HCT116 (cell line): ENCODE data around the gene NT5DC2. TPM values are rescaled to one million over a fixed set of nuclear protein-coding genes. Genes with fewer than 3 reads are reported as not detected.

Experiments
- ATAC-seq: fragments of 200-7000 bp; cut with Tn5 transposase; 2 replicates; pipeline ENCODE4 v1.9.1; 2020; ENCODE audit warnings: mild to moderate bottlenecking, moderate library complexity
- BruUV-seq: library from RNA; stranded (reverse); fragments of 400-500 nt; replicated peaks from 2 replicates; lab custom pipeline; 2021; lab: Mats Ljungman, UMichigan
- CTCF ChIA-PET: fragments of 300-600 bp; sonication (Branson Sonifier 250); formaldehyde crosslinking; loops from one replicate; lab custom pipeline; 2021; ENCODE audit warnings: antibody characterized with exemption; lab: Charles Lee
- POLR2A ChIA-PET: fragments of 300-600, 350-600 bp; sonication (Branson Sonifier 250); formaldehyde crosslinking; loops from one replicate; lab custom pipeline; 2021; ENCODE audit warnings: antibody characterized with exemption; lab: Charles Lee
- RAD21 ChIA-PET, 2 experiments: fragments of 300-600 bp; sonication (Branson Sonifier 250); formaldehyde crosslinking; loops; one replicate each; lab custom pipeline; 2023; ENCODE audit warnings: low total read pairs in 2 of 2; ENCODE audit not compliant: uncharacterized antibody in 2 of 2, unreplicated experiment in 2 of 2, low non-redundant PET in 1 of 2; lab: Charles Lee
- DNase-seq: peaks from one replicate; pipeline ENCODE4 v3.0.0-alpha.2; 2010; ENCODE audit warnings: low read depth, low spot score
- H2AFZ ChIP-seq: fragments of 200-600 bp; shearing (Covaris generic), sonication (generic); 2 replicates; pipeline ENCODE4 v1.6.1; 2017; ENCODE audit warnings: low read depth, mixed run types, mixed read lengths, antibody characterized with exemption, low read length; ENCODE audit not compliant: poor library complexity, severe bottlenecking
- H3K27ac ChIP-seq: 2 replicates; pipeline ENCODE4 v1.5.1; 2012; ENCODE audit warnings: low read depth, low read length
- H3K27me3 ChIP-seq: fragments of 200-600 bp; sonication (generic); 2 replicates; pipeline ENCODE4 v1.6.1; 2016; ENCODE audit warnings: mixed run types, low read length, mixed read lengths; ENCODE audit not compliant: insufficient read depth
- H3K36me3 ChIP-seq, 2 experiments: fragments of 200-500 bp in 1 of 2; fragments of 200-600 bp in 1 of 2; sonication (Bioruptor generic) in 1 of 2; sonication (generic) in 1 of 2; 2 replicates each; pipeline versions ENCODE4 v1.5.1 to v1.6.1; 2014 to 2016; ENCODE audit warnings: low read length in 2 of 2, inconsistent platforms in 1 of 2, mixed read lengths in 1 of 2, mixed run types in 1 of 2; ENCODE audit not compliant: insufficient read depth in 2 of 2, control insufficient read depth in 1 of 2
- H3K4me1 ChIP-seq, 2 experiments: fragments of 200-600 bp in 1 of 2; sonication (generic) in 1 of 2; 2 replicates each; pipeline versions ENCODE4 v1.5.1 to v1.6.1; 2012 to 2017; ENCODE audit warnings: low read length in 2 of 2, inconsistent platforms in 1 of 2, mild to moderate bottlenecking in 1 of 2, mixed read lengths in 1 of 2, mixed run types in 1 of 2, moderate library complexity in 1 of 2; ENCODE audit not compliant: insufficient read depth in 2 of 2, control insufficient read depth in 1 of 2
- H3K4me2 ChIP-seq: fragments of 200-600 bp; sonication (generic); 2 replicates; pipeline ENCODE4 v1.6.1; 2017; ENCODE audit warnings: mixed run types, low read length, mixed read lengths
- H3K4me3 ChIP-seq, 2 experiments: fragments of 200-600 bp in 1 of 2; sonication (generic) in 1 of 2; replicated peaks in 1 of 2; 2 replicates each; pipeline ENCODE4 v1.5.1; 2011 to 2016; ENCODE audit warnings: low read length in 2 of 2, control low read depth in 1 of 2, low read depth in 1 of 2, mild to moderate bottlenecking in 1 of 2, mixed read lengths in 1 of 2, mixed run types in 1 of 2
- H3K79me2 ChIP-seq: fragments of 200-600 bp; sonication (generic); 2 replicates; pipeline ENCODE4 v1.6.1; 2017; ENCODE audit warnings: mild to moderate bottlenecking, mixed run types, low read length, moderate library complexity, mixed read lengths; ENCODE audit not compliant: insufficient read depth
- H3K9ac ChIP-seq: fragments of 200-600 bp; sonication (generic); 2 replicates; pipeline ENCODE4 v1.6.1; 2016; ENCODE audit warnings: low read length, mixed read lengths
- H3K9me2 ChIP-seq: fragments of 200-600 bp; sonication (generic), shearing (Covaris generic); 2 replicates; pipeline ENCODE4 v1.6.1; 2017; ENCODE audit warnings: mixed run types, mild to moderate bottlenecking, moderate library complexity; ENCODE audit not compliant: insufficient read depth
- H3K9me3 ChIP-seq, 2 experiments: fragments of 200-500 bp in 1 of 2; fragments of 200-600 bp in 1 of 2; sonication (Bioruptor generic) in 1 of 2; sonication (generic) in 1 of 2; 2 replicates each; pipeline ENCODE4 v1.6.1; 2014 to 2017; ENCODE audit warnings: low read length in 2 of 2, mixed read lengths in 2 of 2, inconsistent platforms in 1 of 2, low read depth in 1 of 2, mild to moderate bottlenecking in 1 of 2, mixed run types in 1 of 2, moderate library complexity in 1 of 2; ENCODE audit not compliant: control insufficient read depth in 1 of 2, insufficient read depth in 1 of 2
- H4K20me1 ChIP-seq: fragments of 200-600 bp; sonication (generic), shearing (Covaris generic); 2 replicates; pipeline ENCODE4 v1.6.1; 2017; ENCODE audit warnings: mixed run types, mild to moderate bottlenecking, moderate library complexity; ENCODE audit not compliant: insufficient read depth
- ATF3 ChIP-seq: IDR thresholded peaks from 2 replicates; pipeline ENCODE4 v1.6.1; 2012
- CBX3 ChIP-seq: IDR thresholded peaks from 2 replicates; pipeline ENCODE4 v1.6.1; 2012; ENCODE audit warnings: low read depth
- CEBPB ChIP-seq: IDR thresholded peaks from 2 replicates; pipeline ENCODE4 v1.6.1; 2012; ENCODE audit warnings: low read depth
- EGR1 ChIP-seq: IDR thresholded peaks from 2 replicates; pipeline ENCODE4 v1.6.1; 2012; ENCODE audit warnings: low read depth
- ELF1 ChIP-seq: IDR thresholded peaks from 2 replicates; pipeline ENCODE4 v1.6.1; 2012; ENCODE audit warnings: low read depth, borderline replicate concordance
- EZH2 ChIP-seq: fragments of 200-600 bp; sonication (generic); IDR thresholded peaks from 2 replicates; pipeline ENCODE4 v1.6.1; 2017; ENCODE audit warnings: antibody characterized with exemption, mixed run types
- EZH2phosphoT487 ChIP-seq: fragments of 200-600 bp; IDR thresholded peaks from 2 replicates; pipeline ENCODE4 v1.6.1; 2018; ENCODE audit warnings: antibody characterized with exemption, borderline replicate concordance
- JUND ChIP-seq: IDR thresholded peaks from 2 replicates; pipeline ENCODE4 v1.6.1; 2012
- POLR2AphosphoS5 ChIP-seq: IDR thresholded peaks from 2 replicates; pipeline ENCODE4 v1.6.1; 2011; ENCODE audit warnings: mild to moderate bottlenecking, low read depth, low read length, moderate library complexity
- RAD21 ChIP-seq: IDR thresholded peaks from 2 replicates; pipeline ENCODE4 v1.6.1; 2012; ENCODE audit warnings: low read depth, mild to moderate bottlenecking
- SIN3A ChIP-seq: IDR thresholded peaks from 2 replicates; pipeline ENCODE4 v1.6.1; 2012; ENCODE audit warnings: low read depth
- SP1 ChIP-seq: IDR thresholded peaks from 2 replicates; pipeline ENCODE4 v1.6.1; 2012; ENCODE audit warnings: low read depth
- SRF ChIP-seq: IDR thresholded peaks from 2 replicates; pipeline ENCODE4 v1.6.1; 2012; ENCODE audit warnings: low read depth
- TCF7L2 ChIP-seq: IDR thresholded peaks from 2 replicates; pipeline ENCODE4 v1.7.0; 2011; ENCODE audit warnings: borderline replicate concordance, inconsistent platforms; ENCODE audit not compliant: insufficient read depth, insufficient read length; ENCODE audit errors: extremely low read depth
- YY1 ChIP-seq: IDR thresholded peaks from 2 replicates; pipeline ENCODE4 v1.6.1; 2011; ENCODE audit warnings: low read length, low read depth, moderate library complexity, mild to moderate bottlenecking; ENCODE audit not compliant: insufficient replicate concordance; ENCODE audit errors: extremely low read depth
- ZFX ChIP-seq: fragments of 450-650 bp; IDR thresholded peaks from 2 replicates; pipeline ENCODE4 v1.6.1; 2017
- intact Hi-C: fragments of 100-400 bp; cut with micrococcal nuclease; formaldehyde crosslinking; loops from 2 replicates; pipeline ENCODE4 v1.10.0; 2022
- total RNA-seq: library from RNA; stranded (reverse); gene quantifications from one replicate; pipeline ENCODE4 v1.2.1, GENCODE V29; 2021; ENCODE audit not compliant: unreplicated experiment

The NT5DC2 gene
- total RNA-seq, 1 experiment from 2014 or later = 125 TPM

GRCh38 chr3:52539010-52539653 lies 5.5 kb upstream of the NT5DC2 start:
- no peaks in the 10 kb centered on the region for H3K9me3 ChIP-seq
- H3K9me2 ChIP-seq = no peaks in the 10 kb centered on the region
- no peak overlapping the region for H3K27ac ChIP-seq
- peaks cover 0 to 7% of the 10 kb centered on the region in 2 experiments; a peak in 1 of 4 replicates for H3K36me3 ChIP-seq
- no peak overlapping the region for H3K4me2 ChIP-seq
- ATAC-seq (no peak), DNase-seq (no peak)
- H3K4me3 ChIP-seq = no peak overlapping the region
- POLR2A ChIA-PET = interaction anchor here (0.7 kb wide), 1 partner anchor 328 kb away, joined by 3 read pairs; no protein-coding TSS in a partner anchor
- intact Hi-C loops = no loop called here
- no peak overlapping the region for H3K9ac ChIP-seq
- no peaks in the 10 kb centered on the region for H4K20me1 ChIP-seq
- BruUV-seq = no TSS peak
- RAD21 ChIA-PET = no interaction called here
- peaks cover 55% of the 10 kb centered on the region for H3K79me2 ChIP-seq
- peaks cover 7 to 21% of the 10 kb centered on the region in 2 experiments; a peak in 3 of 4 replicates for H3K4me1 ChIP-seq
- no peak overlapping the region for H2AFZ ChIP-seq
- TF ChIP-seq EZH2 = no peak
- no peak for TF ChIP-seq EGR1
- TF ChIP-seq ATF3 = no peak
- no peak for TF ChIP-seq RAD21
- no peak for TF ChIP-seq EZH2phosphoT487
- TF ChIP-seq POLR2AphosphoS5 = no peak
- no peak for TF ChIP-seq ZFX
- no peak for TF ChIP-seq JUND
- no peak for TF ChIP-seq CBX3
- TF ChIP-seq CEBPB = no peak
- TF ChIP-seq YY1 = no peak
- no peak for TF ChIP-seq TCF7L2
- no peak for TF ChIP-seq SP1
- TF ChIP-seq SIN3A = no peak
- no peak for TF ChIP-seq SRF
- no peak for TF ChIP-seq ELF1
- CTCF ChIA-PET = no interaction called here
- no peaks in the 10 kb centered on the region for H3K27me3 ChIP-seq
